Tibial nerve (tissue), 4 donors: ENCODE results near the gene SLC4A11. TPM values are rescaled to one million over a fixed set of nuclear protein-coding genes. Genes with fewer than 3 reads are reported as not detected.
A peak's percentile ranks its signal among the peaks of the same experiment; 100 is the strongest.

ENCODE experiments used
- DNase-seq, 2 donors: peaks; one replicate each; pipeline ENCODE4 v3.0.0-alpha.2; 2019; ENCODE audit warnings: low spot score in 2 of 2
- H3K27ac ChIP-seq, 4 donors: fragments of 200-600 bp; sonication (generic) in 3 of 4; one replicate each; pipeline ENCODE4 v1.5.1; 2017 to 2019; ENCODE audit warnings: mild to moderate bottlenecking in 1 of 4
- H3K27me3 ChIP-seq, 2 donors: fragments of 200-600 bp; sonication (generic) in 1 of 2; one replicate each; pipeline versions ENCODE4 v1.5.1 to v1.6.0; 2017 to 2019
- H3K36me3 ChIP-seq, 3 donors: fragments of 200-600 bp; sonication (generic); one replicate each; pipeline ENCODE4 v1.5.1; 2018 to 2019
- H3K4me1 ChIP-seq, 4 donors: fragments of 200-600 bp; sonication (generic) in 3 of 4; one replicate each; pipeline ENCODE4 v1.5.1; 2017 to 2019
- H3K4me3 ChIP-seq, 4 donors: fragments of 200-600 bp; sonication (generic) in 3 of 4; one replicate each; pipeline ENCODE4 v1.5.1; 2017 to 2019; ENCODE audit warnings: mild to moderate bottlenecking in 1 of 4, moderate library complexity in 1 of 4
- H3K9me3 ChIP-seq, 4 donors: fragments of 200-600 bp; sonication (generic) in 3 of 4; one replicate each; pipeline ENCODE4 v1.5.1; 2017 to 2019
- CTCF ChIP-seq, 5 experiments: fragments of 200-600 bp in 3 of 5; fragments of 450-650 bp in 2 of 5; sonication (generic) in 3 of 5; IDR thresholded peaks; one replicate each; pipeline ENCODE4 v1.5.1; 2016 to 2019; ENCODE audit warnings: antibody characterized with exemption in 5 of 5, mild to moderate bottlenecking in 3 of 5, moderate library complexity in 2 of 5
- EP300 ChIP-seq, 2 donors: sonication (generic); formaldehyde crosslinking; IDR thresholded peaks; one replicate each; pipeline ENCODE4 v1.6.1; 2017; ENCODE audit warnings: antibody characterized with exemption in 2 of 2, mild to moderate bottlenecking in 1 of 2
- POLR2A ChIP-seq, 2 donors: fragments of 450-650 bp; IDR thresholded peaks; one replicate each; pipeline ENCODE4 v1.6.1; 2017; ENCODE audit warnings: antibody characterized with exemption in 2 of 2, mild to moderate bottlenecking in 2 of 2, moderate library complexity in 2 of 2
- WGBS, 2 donors: methylation state at CpG; one replicate each; pipeline ENCODE4 v1.1.5; 2018; 5-methylcytosine and 5-hydroxymethylcytosine counted together
- total RNA-seq, 4 donors: library from RNA; depleted of rRNA; stranded (reverse); fragments of >200 nt; gene quantifications; one replicate each; pipeline ENCODE4 v1.1.0, GENCODE V29; 2016

SLC4A11 gene
- total RNA-seq, 4 donors from 2014 or later: 0.21 to 0.78 TPM; not detected in 2

- peak in 1 of 2 donors; percentile 24 for DNase-seq
- Histone ChIP-seq H3K4me1 (peaks cover 0 to 19% (median 11%) of the 10 kb centered on the region in 4 donors), H3K27ac (peak within 1 kb of the TSS; percentile 32 to 87 (median 82)), H3K9me3 (no peaks in the 10 kb centered on the region), H3K36me3 (peaks cover 0 to 13% (median 0%) of the 10 kb centered on the region in 3 donors), H3K27me3 (no peaks in the 10 kb centered on the region), H3K4me3 (peak within 1 kb of the TSS; percentile 55 to 94 (median 70))
- WGBS, 2 donors: 0 to 1% methylated on average over 33 to 47 of the region's 48 CpGs
- peak in 1 of 2 donors; percentile 47 for TF ChIP-seq EP300 (IDR thresholded peaks at IDR 0.05)
- TF ChIP-seq CTCF (IDR thresholded peaks at IDR 0.05): no peak
- TF ChIP-seq POLR2A (IDR thresholded peaks at IDR 0.05): no peak
Observed at GRCh38 chr20:3209257-3209945, 29.6 kb downstream of the SLC4A11 start, which contains the start of gene ITPA. Gene ITPA (plus strand): TSS chr20:3209498. CDS start chr20:3209552, 54 bp downstream.

GRCh38 chr20:3208786-3209256 lies 30.2 kb downstream of the SLC4A11 start:
- H3K9me3 ChIP-seq: no peaks in the 10 kb centered on the region
- TF ChIP-seq CTCF (IDR thresholded peaks at IDR 0.05) (no peak), POLR2A (IDR thresholded peaks at IDR 0.05) (no peak)
- peaks cover 0 to 7% (median 0%) of the 10 kb centered on the region in 3 donors for H3K36me3 ChIP-seq
- H3K4me3 ChIP-seq: peak overlapping the region; percentile 55 to 94 (median 70)
- H3K4me1 ChIP-seq: peaks cover 0 to 19% (median 11%) of the 10 kb centered on the region in 4 donors
- WGBS, 2 donors: 3% methylated on average over 10 of the region's 10 CpGs
- peak overlapping the region; percentile 32 to 87 (median 82) for H3K27ac ChIP-seq
- peak in 1 of 2 donors; percentile 8 for DNase-seq
- no peaks in the 10 kb centered on the region for H3K27me3 ChIP-seq

- no peak for TF ChIP-seq CTCF (IDR thresholded peaks at IDR 0.05)
- peak; percentile 57 to 85 for TF ChIP-seq POLR2A (IDR thresholded peaks at IDR 0.05)
- peak; percentile 90 to 94 for TF ChIP-seq EP300 (IDR thresholded peaks at IDR 0.05)
- WGBS, 2 donors: 0 to 1% methylated on average over 24 to 45 of the region's 48 CpGs
- no peaks in the 10 kb centered on the region for H3K9me3 ChIP-seq
Observed at GRCh38 chr20:3204124-3204794, 34.7 kb downstream of the SLC4A11 start, which contains the start of gene DDRGK1. Gene DDRGK1 (minus strand): TSS chr20:3204682. CDS start chr20:3204627, 55 bp downstream.

GRCh38 chr20:3203315-3204123 lies 35.5 kb downstream of the SLC4A11 start:
- peaks cover 0 to 46% (median 11%) of the 10 kb centered on the region in 3 donors for H3K36me3 ChIP-seq
- no peak for DNase-seq
- H3K27me3 ChIP-seq: no peaks in the 10 kb centered on the region
- WGBS, 2 donors: 5 to 6% methylated on average over 25 to 29 of the region's 31 CpGs
- TF ChIP-seq POLR2A (IDR thresholded peaks at IDR 0.05) (no peak), EP300 (IDR thresholded peaks at IDR 0.05) (no peak), CTCF (IDR thresholded peaks at IDR 0.05) (no peak)
- H3K9me3 ChIP-seq: no peaks in the 10 kb centered on the region
- H3K4me1 ChIP-seq: peaks cover 0 to 19% (median 8%) of the 10 kb centered on the region in 4 donors
- H3K4me3 ChIP-seq: peak overlapping the region; percentile 64 to 89 (median 73)
- peak overlapping the region; percentile 72 to 94 (median 87) for H3K27ac ChIP-seq

More at GRCh38 chr20:3204124-3204794, 34.7 kb downstream of the SLC4A11 start, which contains the start of gene DDRGK1:
- Histone ChIP-seq H3K4me1 (peaks cover 0 to 21% (median 9%) of the 10 kb centered on the region in 4 donors), H3K4me3 (peak within 1 kb of the TSS; percentile 64 to 89 (median 73)), H3K36me3 (peaks cover 0 to 38% (median 11%) of the 10 kb centered on the region in 3 donors), H3K27ac (peak within 1 kb of the TSS; percentile 72 to 94 (median 87)), H3K27me3 (no peaks in the 10 kb centered on the region)
- DNase-seq: peak; percentile 88 to 97
